Renal cortical epithelial cell (primary cell): ENCODE data around the gene CBARP. TPM values are rescaled to one million over a fixed set of nuclear protein-coding genes. Genes with fewer than 3 reads are reported as not detected.

ENCODE experiments used
- DNase-seq: peaks from one replicate; pipeline ENCODE4 v3.0.0-alpha.2; 2011; ENCODE audit warnings: low read depth
- total RNA-seq: library from RNA; depleted of rRNA; stranded (reverse); fragments of >200 nt; gene quantifications from 2 replicates; pipeline ENCODE4 v1.2.3, GENCODE V29; 2014

Gene CBARP
- total RNA-seq, 1 donor from 2014 or later = 4.3 TPM

DNA sequence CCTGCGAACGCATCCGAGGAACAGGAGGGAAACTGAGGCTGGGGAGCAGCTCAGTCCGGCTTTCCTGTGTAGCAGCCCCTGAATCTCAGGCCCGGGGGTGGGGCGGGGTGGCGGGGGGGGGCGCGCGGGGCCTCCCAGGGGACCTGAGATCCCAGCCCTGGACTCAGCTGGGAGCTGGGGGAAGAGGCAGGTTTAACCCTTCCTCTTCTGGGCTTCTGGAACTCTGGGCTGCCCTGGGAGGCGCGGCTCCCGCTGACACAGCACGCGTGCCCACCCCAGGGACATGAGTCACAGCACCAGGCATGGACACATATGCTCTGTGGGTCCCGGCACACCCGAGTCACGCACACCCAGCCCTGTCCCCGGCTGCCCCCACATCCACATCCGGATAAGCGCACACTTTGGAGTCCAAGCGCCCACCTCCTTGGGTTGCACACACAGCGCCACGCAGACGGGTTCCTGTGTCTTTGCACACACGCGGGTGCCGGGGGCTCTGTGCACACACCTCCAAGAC lies 27.9 kb upstream of the CBARP start:
- no peak for DNase-seq

DNA sequence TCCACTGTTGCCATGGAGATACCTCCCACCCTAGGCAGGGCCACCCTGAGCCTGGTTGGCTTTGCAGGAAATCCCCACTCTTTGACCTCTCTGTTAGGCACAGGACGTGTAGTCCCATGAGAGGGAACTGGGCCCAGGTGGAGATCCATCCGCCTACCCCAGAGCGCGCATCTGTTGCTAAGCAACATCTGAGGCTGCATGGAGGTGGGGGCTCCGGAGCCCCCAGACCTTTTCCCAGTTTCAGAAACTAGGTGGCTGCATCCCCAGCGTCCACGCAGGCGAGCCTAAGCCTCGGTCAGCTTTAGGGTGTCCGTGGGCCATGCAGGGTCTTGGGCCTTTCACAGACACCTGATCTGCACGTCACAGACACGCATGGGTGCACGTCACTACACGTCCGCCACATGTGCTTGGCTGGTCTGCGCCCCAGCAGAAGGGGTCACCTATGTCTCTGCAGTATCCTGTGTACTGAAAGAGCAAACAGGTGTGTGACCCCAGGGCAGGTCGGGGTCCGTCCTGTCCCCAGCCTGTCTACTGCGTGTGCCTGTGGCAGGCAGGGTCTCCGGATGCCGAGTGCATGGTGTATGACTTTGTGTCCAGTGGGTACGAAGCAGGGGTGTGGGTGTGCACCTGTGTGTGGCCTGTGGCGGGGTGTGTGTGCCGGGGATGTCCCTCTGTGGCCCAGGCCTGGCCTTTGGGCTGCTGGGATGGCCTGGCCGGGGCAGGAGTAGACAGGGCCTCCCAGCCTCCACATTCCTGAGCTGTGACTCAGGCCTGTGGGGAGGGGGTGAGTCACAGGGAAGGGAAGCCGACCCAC lies 27.2 kb upstream of the CBARP start:
- DNase-seq = peak; percentile 72

DNA sequence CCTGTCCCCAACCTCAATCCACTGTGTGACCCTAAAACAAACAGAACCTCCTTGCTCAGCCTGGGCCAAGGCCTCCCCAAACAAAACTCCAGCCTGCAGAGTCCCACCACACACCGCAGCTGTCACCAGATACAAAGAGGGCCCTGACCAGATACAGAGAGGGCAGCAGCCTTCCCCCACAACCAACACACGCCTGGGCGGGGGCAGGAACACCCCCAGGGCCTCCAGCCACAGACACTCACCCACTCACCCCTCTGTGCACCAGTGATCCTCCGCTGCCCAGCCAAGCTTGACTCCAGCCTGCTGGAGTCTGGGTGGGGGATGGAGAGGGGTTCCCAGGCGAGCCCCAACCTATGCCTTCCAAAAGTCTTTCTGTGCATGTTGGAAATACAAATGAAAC lies 25.4 kb upstream of the CBARP start:
- DNase-seq = no peak

DNA sequence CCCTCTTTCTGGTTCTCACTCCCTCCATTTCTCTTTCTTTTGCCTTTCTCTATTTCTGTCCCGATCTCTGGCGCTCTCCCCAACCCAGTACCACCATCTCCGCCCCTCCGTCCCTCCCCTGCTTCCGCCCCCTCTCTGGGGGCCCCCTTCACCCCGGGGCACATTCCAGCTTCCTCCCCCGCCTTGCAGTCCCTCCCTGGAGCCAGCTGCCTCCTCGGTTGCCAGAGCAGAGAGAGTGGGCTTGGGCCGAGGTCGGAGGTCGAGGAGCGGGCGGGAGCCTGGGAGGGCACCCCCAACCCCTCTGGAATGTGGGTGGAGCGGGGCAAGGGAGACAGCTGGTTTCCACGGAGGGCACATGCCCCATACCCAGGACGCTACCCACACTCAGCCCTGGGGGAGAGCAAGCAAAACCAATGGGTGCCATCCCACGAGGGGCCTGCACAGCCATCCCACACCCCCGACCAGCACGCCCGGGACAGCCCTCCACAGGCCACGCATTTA lies 24.9 kb upstream of the CBARP start:
- no peak for DNase-seq

DNA sequence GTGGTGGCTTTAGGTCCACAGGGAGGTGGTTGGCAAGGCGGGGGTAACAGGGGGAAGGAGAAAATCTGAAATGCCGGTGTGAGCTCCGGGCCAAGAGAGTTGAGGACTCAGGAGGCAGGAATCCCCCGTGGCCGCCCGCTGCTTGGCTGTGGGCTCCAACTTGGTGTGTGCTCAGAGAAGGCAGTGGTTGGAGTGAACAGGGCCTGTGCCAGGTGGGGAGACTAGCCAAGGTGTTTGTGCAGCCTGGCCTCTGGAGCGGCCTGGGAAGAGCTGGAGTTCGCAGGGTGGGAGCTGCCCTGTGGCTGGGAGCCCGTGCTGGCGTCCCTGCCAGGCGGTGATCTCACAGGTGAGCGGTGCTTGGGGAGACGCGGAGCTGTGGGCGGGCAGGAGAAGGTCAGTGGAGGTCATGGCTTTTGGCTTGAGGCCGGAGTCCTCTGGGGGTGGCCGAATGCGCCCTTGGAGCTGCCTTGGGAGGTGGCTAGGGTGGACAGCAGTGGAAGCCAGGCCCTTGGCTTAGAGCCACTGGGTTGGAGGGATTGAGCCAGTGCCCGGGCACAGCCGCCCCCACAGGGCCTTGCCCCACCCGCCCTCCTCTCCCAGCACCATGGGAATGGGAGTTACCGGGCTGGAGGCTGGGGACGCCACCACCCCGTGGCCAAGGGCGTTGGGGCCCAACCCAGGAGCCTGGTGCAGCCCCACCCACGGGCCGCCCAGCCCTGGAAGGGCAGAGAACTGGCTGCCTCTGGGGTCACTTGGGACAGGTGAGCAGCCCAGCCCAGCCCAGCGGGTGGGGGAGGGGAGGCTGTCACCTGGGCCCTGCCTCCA lies 24.2 kb upstream of the CBARP start:
- DNase-seq = peak; percentile 65

DNA sequence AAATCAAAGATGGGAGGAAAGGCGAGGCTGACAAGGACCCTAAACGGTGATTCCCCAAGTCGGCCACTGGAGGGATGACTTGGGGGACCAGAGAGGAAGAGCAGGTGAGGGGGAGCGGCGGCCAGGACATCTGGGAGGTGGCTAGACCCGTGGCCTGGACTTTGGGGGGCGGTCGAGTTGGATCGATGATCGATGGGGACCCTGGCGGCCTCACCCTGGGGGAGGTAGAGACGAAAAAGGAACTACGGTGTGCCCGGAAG lies 23.7 kb upstream of the CBARP start:
- DNase-seq = no peak

DNA sequence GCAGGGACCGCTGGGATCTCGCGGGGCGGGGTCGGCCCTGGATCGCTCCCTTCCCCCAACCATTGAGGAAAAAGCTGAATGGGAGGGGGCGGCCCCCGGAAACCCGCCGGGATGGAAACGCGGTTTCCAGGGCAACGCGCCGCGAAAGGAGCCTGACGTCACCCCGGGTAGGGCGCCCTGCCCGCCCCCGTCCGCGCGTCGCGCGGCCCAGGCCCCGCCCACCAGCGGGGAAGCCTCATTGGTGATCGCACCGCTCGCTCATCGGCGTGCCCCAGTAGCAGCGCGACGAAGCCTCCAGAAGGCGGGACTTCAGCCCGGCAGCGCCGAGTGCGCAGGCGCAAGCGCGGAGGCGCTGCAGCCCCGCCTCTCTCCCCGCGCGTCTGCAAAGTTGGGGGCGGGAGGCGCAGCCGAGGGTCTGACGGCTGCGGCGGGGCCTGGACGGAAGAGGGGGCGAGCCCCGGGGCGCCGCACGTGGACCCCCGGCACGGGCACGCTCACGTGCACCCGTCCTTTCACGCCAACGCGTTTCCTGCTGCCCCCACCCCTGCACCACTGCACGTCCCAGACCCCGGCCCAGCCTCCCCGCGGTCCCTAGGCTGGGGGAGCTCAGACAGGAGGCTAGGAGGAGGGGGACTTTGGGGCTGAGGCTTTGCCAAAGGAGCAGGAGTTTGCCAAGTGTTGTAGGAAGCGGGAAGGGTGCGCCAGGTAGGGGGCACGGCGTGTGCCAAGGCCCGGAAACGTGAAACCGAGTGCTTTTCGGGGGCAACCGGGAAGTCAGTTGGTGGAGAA lies 23.1 kb upstream of the CBARP start:
- peak; percentile 86 for DNase-seq

DNA sequence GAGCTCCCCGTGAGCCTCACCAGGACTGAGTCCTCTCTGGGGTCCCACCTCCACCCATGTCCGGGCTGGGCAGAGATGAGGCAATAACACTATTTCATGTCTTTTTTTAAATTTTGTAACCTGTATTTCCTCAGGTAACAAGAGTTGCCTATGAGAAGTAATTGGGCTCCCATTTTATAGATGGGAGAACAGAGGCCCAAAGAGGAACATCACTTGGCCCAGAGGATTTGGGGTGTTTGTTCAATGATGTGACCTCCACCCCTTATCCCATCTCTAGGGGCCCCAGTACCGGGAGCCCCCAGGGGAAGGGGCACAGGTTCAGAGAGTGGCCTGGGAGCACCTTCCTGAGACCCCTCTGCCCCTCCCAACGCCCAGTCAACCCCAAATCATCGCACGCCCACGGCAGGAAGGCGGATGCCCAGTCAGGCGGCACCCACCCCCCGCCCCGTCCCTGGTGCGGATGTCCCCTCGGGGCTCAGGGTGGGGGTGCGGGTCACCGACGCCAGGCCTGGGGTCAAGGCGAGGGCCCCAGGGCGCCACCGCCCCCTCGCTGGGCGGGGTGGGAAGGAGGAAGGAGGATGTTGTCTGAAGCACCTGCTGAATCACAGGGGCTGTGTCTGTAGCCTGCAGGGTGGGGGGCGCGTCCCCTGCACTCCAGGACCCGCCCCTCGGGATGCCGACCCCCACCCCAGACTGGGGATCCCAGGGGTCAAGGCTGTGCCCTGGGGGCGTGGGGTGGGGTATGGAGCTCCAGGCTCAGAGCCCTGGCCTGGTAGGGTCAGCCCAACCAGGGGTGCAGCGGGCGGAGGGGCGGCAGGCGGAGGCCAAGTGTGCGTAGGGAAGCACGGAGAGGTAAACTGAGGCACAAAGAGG lies 22.3 kb upstream of the CBARP start:
- DNase-seq = peak; percentile 51

DNA sequence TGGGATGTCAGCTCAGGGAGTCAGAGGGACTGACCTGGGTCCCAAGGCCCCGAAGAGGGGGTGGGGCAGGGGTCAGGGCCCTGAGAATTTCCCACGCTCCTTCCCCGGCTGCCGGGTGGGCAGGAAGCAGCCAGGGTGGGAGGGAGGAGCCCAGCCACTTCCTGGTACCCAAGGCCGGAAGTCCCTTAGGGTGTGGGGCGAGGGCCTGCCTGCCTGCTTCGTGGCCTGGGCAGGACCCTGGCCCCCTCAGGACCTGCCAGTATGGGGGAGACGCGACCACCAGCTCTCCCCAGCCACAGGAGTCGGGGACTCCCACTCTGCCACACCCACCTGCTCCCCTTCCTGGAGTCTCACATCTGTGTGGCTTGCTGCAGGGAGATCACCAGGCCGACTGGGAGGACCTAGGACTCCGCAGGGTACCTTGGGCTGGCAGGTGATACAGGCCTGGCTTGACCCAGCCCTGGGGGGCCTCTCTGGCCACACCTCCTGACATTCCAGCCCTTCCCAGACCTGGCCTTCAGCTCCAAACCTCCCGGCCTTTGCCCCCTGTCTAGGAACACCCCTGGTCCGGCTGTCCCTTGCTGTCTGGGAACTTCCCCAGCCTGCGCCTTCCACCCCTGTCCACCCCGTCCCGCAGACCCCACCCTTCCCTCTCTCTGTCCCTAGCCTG lies 21.5 kb upstream of the CBARP start:
- DNase-seq = peak; percentile 65

DNA sequence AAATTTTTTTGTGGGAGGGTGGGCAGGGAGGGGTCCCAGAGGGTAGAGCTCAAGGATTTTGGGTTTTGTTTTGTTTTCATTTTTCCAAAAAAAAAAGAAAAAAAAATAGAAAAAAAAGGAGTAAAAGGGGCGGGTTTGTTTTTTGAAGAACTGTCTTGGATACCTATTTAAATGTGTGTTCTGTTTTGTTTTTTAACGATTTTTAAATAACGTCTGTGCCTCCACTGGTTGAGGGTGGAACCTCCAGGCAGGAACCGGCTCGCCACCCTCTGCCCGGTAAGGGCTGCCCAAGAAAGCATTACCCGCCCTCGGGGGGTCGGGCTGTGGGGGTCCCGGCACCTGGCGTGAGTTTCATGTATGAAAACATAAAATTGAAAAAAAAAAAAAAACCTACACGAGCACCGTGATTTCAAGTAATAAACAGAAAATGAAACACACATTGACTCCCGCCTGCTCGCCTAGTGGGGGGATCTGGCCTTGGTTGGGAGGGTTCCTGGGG lies 21.0 kb upstream of the CBARP start:
- no peak for DNase-seq

DNA sequence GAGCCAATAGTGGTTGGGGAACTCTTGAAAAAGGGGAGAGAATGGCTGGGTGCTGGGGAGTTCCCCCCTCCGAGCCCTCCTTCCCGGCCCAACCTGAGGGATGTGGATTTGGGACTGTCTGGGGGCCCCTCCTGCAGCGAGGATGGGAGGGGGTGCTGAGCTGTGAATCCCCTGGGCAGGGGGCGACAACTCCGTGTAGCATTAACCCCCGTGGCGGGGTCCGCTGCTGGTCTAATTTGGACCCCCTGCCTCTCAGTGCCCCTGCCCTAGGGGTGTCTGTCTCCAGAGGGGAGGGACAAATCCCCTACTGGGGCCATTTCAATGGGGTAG lies 20.3 kb upstream of the CBARP start:
- no peak for DNase-seq

DNA sequence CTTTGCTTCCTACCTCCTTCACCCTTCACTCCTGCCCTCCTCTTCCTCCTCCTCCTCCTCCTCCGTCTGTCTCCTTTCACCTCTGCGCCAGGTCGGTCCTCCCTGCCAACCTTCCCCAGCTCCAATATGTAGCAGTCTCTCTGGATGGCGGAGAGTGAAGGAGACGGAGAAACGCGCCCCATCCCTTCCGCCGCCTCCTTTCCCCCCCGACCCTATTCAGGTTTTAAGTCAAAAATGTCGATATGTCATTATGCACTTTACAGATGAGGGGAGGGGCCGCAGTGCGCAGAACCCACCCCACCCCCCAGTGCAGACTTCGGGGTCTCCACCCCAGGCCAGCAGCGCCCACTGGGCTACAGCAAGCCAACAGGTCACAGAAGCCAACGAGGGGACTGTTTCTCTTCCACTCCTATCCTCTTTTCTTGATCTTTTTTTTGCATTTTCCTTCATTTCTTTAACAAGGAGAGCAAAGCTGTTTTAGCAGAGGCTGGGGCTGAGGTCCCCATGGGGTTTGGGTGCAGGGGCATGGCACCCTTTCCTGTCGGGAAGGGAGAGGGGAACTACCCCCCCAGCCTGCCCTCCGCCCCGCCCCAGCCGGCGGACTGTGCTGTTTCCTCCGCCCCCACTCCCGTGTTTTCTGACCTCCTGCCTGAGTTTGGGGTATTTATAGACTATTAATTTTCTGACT lies 19.8 kb upstream of the CBARP start:
- DNase-seq = no peak

DNA sequence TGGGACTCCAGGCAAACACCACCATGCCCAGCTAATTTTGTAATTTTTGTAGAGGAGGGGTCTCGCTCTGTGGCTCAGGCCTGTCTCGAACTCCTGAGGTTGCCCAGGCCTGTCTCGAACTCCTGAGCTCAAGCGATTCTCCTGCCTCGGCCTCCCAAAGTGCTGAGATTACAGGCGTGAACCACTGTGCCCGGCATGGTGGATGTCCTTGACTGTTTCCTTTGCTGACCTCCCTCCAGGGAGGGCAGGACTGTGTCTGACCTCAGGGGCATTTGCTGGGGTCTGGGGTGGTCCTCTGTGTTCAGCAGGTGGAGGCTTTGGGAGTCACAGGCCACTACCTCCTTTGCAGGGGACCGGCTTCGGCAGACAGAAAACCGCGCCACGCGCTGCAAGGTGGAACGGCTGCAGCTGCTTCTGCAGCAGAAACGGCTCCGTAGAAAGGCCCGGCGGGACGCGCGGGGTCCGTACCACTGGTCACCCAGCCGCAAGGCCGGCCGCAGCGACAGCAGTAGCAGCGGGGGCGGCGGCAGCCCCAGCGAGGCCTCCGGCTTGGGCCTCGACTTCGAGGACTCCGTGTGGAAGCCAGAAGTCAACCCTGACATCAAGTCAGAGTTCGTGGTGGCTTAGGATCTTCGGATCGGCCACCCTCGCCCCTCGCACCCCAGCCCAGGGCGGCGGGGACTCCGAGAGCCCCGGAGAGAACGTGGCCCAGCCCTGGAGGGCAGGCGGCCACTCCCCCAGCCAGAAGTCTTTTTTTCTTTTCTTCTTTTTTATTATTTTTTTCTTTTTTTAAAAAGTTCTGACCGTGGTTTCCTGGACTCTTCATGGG lies 19.1 kb upstream of the CBARP start:
- no peak for DNase-seq

DNA sequence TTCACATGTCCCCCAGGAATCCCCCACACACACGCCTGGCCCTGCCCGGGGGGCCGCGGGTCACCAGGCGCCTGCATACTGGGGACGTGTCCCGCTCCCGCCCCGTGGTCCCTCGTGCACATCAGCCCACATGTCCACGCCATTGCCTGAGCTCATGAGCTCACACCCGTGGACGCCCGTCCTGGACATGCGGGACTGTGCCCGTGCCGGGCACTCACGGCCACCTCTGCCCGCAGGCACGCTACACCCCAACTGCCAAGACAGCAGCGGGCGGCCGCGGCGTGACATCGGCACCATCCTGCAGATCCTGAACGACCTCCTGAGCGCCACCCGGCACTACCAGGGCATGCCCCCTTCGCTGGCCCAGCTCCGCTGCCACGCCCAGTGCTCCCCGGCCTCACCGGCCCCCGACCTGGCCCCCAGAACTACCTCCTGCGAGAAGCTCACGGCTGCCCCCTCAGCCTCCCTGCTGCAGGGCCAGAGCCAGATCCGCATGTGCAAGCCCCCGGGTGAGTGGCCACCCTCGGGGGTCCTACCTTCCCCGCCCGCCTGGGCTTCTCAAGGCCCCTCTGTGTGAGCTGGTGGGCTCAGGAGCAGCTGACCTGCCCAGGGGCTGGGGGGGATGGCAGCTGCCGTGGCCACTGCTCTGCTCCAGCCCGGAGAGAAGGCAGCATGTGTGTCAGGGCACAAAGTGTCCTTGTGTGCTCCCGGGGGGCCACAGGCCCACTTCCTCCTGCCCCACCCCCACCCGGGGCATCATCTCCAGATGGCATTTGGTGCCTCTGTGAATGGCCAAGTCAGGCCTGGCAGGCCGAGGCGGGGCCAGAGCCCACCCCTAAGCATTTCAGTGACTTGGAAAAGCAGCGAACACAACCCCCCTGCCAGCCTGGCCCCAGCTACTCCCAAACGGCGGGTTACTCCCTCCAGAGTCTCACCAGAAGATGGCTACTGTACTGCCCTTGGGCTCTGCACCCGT lies 17.7 kb upstream of the CBARP start:
- no peak for DNase-seq

DNA sequence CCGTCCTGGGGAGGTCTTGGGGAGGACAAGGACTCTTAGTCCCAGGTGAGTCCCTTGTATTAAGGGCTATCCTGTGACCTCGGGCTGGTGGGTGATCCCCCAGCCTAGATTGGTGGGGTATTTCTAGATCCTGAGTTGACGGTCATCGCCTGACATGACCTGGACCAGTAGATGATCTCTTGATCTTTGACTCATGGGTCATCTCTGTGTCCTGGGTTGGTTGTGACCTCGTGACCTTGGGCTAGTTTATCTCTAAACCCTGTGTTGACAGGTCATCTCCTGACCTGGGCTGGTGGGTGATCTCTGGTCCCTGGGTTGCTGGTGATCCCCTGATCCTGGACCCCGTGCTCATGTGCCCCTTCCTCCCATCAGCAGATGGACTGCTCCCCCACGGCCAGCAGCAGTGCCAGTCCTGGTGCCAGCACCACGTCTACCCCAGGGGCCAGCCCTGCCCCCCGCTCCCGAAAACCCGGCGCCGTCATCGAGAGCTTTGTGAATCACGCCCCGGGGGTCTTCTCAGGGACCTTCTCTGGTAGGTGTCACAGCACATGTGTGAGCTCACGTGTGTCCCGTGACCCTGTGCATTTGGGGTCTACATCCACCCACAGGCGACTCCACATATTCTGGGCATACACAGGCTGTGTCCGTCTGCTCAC lies 16.9 kb upstream of the CBARP start:
- no peak for DNase-seq

DNA sequence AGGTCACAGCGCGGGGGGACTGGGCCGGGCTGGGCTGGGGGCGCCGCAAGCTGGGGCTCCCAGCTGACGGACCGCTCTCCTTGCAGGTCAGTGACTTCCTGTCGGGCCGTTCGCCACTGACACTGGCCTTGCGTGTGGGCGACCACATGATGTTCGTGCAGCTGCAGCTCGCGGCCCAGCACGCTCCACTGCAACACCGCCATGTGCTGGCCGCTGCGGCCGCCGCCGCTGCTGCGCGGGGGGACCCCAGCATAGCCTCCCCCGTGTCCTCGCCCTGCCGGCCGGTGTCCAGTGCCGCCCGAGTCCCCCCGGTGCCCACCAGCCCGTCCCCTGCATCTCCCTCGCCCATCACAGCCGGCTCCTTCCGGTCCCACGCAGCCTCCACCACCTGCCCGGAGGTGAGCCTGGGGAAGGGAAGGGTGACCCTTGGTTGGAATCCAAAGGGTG lies 16.3 kb upstream of the CBARP start:
- DNase-seq = no peak

DNA sequence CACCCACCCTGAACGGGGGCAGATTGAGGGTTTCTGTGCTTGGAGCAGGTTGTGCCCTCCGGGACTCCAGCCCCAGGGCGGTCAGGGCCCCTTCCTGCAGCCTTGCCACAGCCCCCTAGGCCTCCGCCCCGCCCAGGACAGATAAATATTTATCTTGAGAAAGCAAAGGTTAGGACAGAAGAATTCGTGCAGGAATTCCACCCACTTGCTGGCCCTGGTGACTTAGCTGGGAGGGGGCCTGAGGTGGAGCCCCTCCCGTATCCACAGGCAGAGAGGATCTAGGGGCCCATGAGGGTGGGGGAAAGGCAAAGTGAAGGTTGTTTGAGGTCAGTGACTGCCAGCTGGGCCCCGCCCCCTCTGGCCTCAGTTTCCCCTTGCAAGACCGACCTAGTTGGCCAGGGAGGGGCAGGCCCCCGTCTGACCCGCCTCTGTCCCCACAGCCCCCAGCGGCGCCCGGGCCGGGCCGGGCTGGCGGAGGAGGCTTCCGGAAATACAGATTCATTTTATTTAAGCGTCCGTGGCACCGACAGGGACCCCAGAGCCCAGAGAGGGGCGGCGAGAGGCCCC lies 15.8 kb upstream of the CBARP start:
- DNase-seq = peak; percentile 77
